GM18873 (cell line): ENCODE results near the gene ELOB.

Experiments
- ATAC-seq: cut with Tn5 transposase; IDR thresholded peaks from one replicate; pipeline ENCODE4 v1.9.1; 2021; ENCODE audit warnings: mild to moderate bottlenecking, moderate library complexity, moderate number of reproducible peaks; ENCODE audit not compliant: unreplicated experiment, low FRiP score

The ELOB gene

DNA sequence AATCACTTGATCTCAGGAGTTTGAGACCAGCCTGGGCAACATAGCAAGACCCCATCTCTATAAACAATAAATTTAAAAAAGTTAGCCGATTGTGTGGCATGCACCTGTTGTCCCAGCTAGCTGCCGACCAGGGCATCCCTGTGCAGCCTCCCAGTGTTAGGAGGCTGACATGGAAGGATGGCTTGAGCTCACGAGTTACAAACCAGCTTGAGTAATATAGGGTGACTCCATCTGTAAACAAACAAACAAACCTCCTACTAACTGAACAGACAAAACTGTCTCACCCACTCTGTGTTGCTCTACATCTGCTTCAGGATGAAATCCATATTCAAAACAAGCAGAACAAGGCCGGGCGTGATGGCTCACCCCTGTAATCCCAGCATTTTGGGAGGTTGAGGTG lies 50.2 kb downstream of the ELOB start:
- no peak for ATAC-seq

DNA sequence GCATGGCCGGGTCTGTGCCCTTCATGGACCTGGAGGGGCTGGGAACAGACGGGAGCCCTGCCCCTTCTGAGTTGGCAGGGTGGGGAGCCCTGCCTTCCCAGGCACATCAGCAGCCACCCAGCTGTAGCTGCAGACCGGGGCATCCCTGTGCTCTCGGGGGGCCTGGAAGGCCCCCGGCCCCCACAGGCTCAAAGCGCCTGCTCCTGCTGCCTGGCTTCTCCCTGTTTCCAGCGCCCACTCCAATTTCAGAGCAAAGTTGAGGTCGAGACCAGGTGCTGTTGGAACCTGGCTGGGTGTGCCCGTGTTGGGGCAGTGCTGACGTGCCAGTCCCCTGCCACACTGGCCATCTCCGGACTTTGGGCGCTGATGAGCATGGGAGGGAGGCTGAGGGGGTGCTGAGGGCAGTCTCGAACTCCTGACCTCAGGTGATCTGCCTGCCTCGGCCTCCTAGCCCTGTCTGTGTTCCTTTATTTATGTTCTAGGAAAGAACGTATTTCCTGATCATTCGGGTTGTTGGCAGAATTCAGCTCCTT lies 52.2 kb downstream of the ELOB start:
- no peak for ATAC-seq

DNA sequence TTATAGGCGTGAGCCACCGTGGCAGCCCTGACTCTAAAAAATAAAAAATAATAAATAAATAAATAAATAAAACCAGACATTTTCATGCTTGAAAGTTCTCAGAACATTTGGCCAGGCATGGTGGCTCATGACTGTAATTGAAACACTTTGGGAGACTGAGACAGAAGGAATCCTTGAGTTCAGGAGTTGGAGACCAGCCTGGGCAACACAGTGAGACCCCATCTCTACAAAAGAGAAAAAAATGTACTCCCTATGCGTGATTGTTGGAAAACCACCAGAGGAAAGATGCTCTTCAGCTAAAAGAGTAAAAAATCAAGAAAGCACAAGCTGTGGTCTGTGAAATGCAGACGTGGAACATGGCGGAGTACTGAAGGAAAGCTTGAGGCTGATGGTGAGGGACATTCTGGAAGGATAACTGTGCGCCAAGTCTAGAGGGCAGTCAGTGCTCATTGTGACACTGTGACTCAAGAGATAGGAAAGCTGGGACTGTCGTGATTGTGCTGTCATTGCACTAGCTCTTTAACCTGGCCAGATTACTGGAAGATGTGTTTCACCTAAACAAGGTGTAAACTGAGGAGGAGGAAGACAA lies 52.9 kb downstream of the ELOB start:
- no peak for ATAC-seq

DNA sequence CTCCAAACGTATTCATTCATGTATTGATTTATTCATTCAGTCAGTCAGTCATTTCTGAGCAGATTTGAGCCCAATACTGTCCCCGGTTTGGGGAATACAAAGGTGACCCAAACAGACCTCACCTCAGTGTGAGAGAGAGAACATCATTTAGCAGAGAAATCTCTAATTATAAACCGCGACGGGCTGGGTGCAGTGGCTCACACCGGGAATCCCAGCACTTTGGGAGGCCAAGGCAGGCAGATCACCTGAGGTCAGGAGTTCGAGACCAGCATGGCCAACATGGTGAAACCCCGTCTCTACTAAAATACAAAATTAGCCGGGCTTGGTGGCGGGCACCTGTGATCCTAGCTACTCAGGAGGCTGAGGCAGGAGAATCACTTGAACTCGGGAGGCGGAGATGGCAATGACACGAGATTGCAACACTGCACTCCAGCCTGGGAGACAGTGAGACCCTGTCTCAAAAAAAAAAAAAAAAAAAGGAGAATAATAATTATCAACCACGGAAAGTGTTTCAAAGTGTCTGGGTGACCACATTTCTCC lies 55.4 kb downstream of the ELOB start:
- ATAC-seq, result peak; percentile 8
